Measurements from ENCODE around the gene EHD2.
A peak's percentile ranks its signal among the peaks of the same experiment; 100 is the strongest.
"Not testable (repeated sequence)": the region's sequence is repeated elsewhere in the genome, so short reads cannot be mapped to it uniquely, and the experiment has no call there.

EHD2 gene

DNA sequence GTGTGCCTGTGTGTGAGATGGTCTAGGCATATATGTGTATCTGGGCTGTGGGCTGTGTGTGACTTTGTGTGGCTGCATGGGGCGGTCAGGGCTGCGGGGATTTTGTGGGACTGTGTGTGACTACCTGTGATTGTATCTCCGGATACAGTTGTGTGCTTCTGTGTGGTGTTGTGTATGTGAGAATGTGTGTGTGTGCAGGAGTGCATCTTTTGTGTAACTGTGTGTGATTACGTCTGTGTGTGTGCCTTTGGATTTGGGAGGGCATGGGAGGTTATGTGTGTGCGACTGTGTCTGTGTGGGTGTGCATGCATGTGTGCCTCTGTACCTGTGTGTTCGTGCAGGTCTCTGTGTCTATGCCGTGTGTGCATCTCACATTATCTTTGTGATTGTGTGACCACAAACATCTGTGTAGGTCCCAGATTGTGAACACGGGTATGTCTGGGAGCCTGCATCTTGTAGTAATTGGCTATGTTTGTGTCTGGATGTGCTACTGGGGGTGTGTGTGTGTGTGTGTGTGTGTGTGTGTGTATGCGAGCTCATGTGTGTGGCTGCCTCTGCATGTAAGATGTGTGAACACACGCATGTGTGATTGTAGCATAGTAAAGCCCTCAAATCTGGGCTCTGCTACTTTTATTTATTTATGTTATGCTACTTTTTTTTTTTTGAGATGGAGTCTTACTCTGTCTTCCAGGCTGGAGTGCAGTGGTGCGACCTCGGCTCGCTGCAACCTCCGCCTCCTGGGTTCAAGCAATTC is 7.6 kb downstream of the EHD2 start:
- Histone ChIP-seq H4K5ac (ENCODE audit: low read length) (no peak overlapping the region), H2BK120ac (ENCODE audit: low read depth, low read length) (no peak overlapping the region), H3K4ac (ENCODE audit: low read depth, low read length) (no peak overlapping the region), H3K4me3 (ENCODE audit: low read length) (no peak overlapping the region), H3K27ac (ENCODE audit: low read depth, low read length) (no peak overlapping the region), H3K23ac (ENCODE audit: low read length) (no peak overlapping the region), H2BK15ac (replicated peaks; ENCODE audit: low read depth) (no peak overlapping the region), H3K79me1 (ENCODE audit: low read length) (no peaks in the 10 kb centered on the region), H3K18ac (ENCODE audit: low read length) (no peak overlapping the region), H3K9ac (ENCODE audit: low read length) (no peak overlapping the region), H3K56ac (ENCODE audit: low read length) (no peak overlapping the region), H4K8ac (ENCODE audit: low read depth, low read length) (no peak overlapping the region), H3K4me2 (ENCODE audit: low read length) (no peak overlapping the region), H3K36me3 (ENCODE audit: control insufficient read depth, insufficient read depth, low read length) (no peaks in the 10 kb centered on the region), H3K79me2 (ENCODE audit: control insufficient read depth, insufficient read depth, low read length) (no peaks in the 10 kb centered on the region), H3K4me1 (ENCODE audit: control insufficient read depth, low read depth, low read length) (no peaks in the 10 kb centered on the region), H2BK5ac (ENCODE audit: low read length) (no peak overlapping the region), H3K27me3 (ENCODE audit: insufficient read depth, low read length, poor library complexity) (no peaks in the 10 kb centered on the region), H2AK5ac (ENCODE audit: low read length) (no peak overlapping the region)
- no peak for DNase-seq
- no CpG with 5 or more reads among the region's 14 CpGs for WGBS (ENCODE audit: extremely low coverage, insufficient coverage, low lambda C conversion rate)

DNA sequence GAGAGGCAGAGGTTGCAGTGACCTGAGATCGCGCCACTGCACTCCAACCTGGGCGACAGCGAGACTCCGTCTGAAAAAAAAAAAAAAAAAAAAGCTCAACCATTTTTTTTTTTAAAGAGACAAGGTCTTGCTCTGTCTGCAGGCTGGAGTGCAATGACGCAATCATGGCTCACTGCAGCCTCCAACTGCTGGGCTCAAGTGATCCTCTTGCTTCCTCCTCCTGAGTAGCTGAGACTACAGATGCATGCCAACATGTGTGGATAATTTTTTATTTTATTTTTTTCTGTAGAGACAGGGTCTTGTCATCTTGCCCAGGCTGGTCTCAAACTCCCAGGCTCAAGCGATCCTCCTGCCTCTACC is 10.3 kb downstream of the EHD2 start:
- H4K8ac ChIP-seq (ENCODE audit: low read depth, low read length), result no peak overlapping the region
- H3K9ac ChIP-seq (ENCODE audit: low read length), result no peak overlapping the region
- no peak overlapping the region for H4K5ac ChIP-seq (ENCODE audit: low read length)
- no peak overlapping the region for H3K23ac ChIP-seq (ENCODE audit: low read length)
- H3K27ac ChIP-seq (ENCODE audit: low read depth, low read length), result no peak overlapping the region
- peak; percentile 42 for DNase-seq
- no peak overlapping the region for H2BK120ac ChIP-seq (ENCODE audit: low read depth, low read length)
- H2BK5ac ChIP-seq (ENCODE audit: low read length), result no peak overlapping the region
- H3K4ac ChIP-seq (ENCODE audit: low read depth, low read length), result no peak overlapping the region
- H2BK15ac ChIP-seq (replicated peaks; ENCODE audit: low read depth), result no peak overlapping the region
- H3K4me2 ChIP-seq (ENCODE audit: low read length), result no peak overlapping the region
- no peak overlapping the region for H3K56ac ChIP-seq (ENCODE audit: low read length)
- no peak overlapping the region for H3K4me3 ChIP-seq (ENCODE audit: low read length)
- no CpG with 5 or more reads among the region's 7 CpGs for WGBS (ENCODE audit: extremely low coverage, insufficient coverage, low lambda C conversion rate)
- H3K4me1 ChIP-seq (ENCODE audit: control insufficient read depth, low read depth, low read length), result no peaks in the 10 kb centered on the region
- H3K36me3 ChIP-seq (ENCODE audit: control insufficient read depth, insufficient read depth, low read length), result no peaks in the 10 kb centered on the region
- no peaks in the 10 kb centered on the region for H3K79me2 ChIP-seq (ENCODE audit: control insufficient read depth, insufficient read depth, low read length)
- no peak overlapping the region for H3K18ac ChIP-seq (ENCODE audit: low read length)
- no peaks in the 10 kb centered on the region for H3K79me1 ChIP-seq (ENCODE audit: low read length)
- H2AK5ac ChIP-seq (ENCODE audit: low read length), result no peak overlapping the region
- H3K27me3 ChIP-seq (ENCODE audit: insufficient read depth, low read length, poor library complexity), result no peaks in the 10 kb centered on the region

DNA sequence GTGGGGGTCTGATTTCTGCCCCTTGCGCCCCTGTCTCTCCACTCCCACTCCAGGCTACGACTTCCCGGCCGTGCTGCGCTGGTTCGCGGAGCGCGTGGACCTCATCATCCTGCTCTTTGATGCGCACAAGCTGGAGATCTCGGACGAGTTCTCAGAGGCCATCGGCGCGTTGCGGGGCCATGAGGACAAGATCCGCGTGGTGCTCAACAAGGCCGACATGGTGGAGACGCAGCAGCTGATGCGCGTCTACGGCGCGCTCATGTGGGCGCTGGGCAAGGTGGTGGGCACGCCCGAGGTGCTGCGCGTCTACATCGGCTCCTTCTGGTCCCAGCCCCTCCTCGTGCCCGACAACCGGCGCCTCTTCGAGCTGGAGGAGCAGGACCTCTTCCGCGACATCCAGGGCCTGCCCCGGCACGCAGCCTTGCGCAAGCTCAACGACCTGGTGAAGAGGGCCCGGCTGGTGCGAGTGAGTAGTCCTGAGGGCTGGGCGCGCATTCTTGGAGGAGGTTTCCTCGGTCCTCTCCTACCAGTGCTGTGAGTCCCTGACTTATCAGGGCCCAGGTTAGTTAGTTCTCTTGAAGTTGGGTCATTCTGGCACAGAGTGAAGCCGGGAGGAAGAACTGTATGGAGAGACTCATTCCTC is 12.7 kb downstream of the EHD2 start:
- no CpG with 5 or more reads among the region's 48 CpGs for WGBS (ENCODE audit: extremely low coverage, insufficient coverage, low lambda C conversion rate)
- no peaks in the 10 kb centered on the region for H3K79me1 ChIP-seq (ENCODE audit: low read length)

DNA sequence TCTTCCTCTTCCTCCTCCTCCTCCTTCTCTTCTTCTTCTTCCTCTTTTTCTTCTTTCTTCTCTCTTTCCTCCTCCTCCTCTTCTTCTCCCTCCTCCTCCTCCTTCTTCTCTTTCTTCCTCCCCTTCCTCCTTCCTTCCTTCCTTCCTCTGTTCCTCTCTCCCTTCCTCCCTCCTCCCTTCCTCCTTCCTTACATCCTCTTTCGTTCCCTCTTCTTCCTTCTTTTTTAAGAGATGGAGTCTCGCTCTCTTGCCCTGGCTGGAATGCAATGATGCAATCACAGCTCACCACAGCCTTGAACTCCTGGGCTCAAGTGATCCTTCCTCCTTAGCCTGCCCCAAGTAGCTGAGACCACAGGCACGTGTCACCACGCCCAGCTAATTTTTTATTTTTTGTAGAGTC is 13.2 kb downstream of the EHD2 start:
- Histone ChIP-seq H3K9ac (ENCODE audit: low read length) (no peak overlapping the region), H4K8ac (ENCODE audit: low read depth, low read length) (no peak overlapping the region), H2BK120ac (ENCODE audit: low read depth, low read length) (no peak overlapping the region), H2AK5ac (ENCODE audit: low read length) (no peak overlapping the region), H3K27me3 (ENCODE audit: insufficient read depth, low read length, poor library complexity) (no peaks in the 10 kb centered on the region), H3K79me1 (ENCODE audit: low read length) (no peaks in the 10 kb centered on the region), H3K36me3 (ENCODE audit: control insufficient read depth, insufficient read depth, low read length) (no peaks in the 10 kb centered on the region), H3K4ac (ENCODE audit: low read depth, low read length) (no peak overlapping the region), H2BK5ac (ENCODE audit: low read length) (no peak overlapping the region), H3K4me1 (ENCODE audit: control insufficient read depth, low read depth, low read length) (peaks cover 3% of the 10 kb centered on the region), H3K27ac (ENCODE audit: low read depth, low read length) (no peak overlapping the region), H2BK15ac (replicated peaks; ENCODE audit: low read depth) (no peak overlapping the region), H3K18ac (ENCODE audit: low read length) (no peak overlapping the region), H4K5ac (ENCODE audit: low read length) (no peak overlapping the region), H3K4me2 (ENCODE audit: low read length) (no peak overlapping the region), H3K56ac (ENCODE audit: low read length) (no peak overlapping the region), H3K23ac (ENCODE audit: low read length) (no peak overlapping the region), H3K4me3 (ENCODE audit: low read length) (no peak overlapping the region), H3K79me2 (ENCODE audit: control insufficient read depth, insufficient read depth, low read length) (no peaks in the 10 kb centered on the region)
- no CpG with 5 or more reads among the region's 4 CpGs for WGBS (ENCODE audit: extremely low coverage, insufficient coverage, low lambda C conversion rate)
- no peak for DNase-seq

More for the DNA sequence above, 12.7 kb downstream of the EHD2 start:
- H3K4me1 ChIP-seq (ENCODE audit: control insufficient read depth, low read depth, low read length), result peaks cover 3% of the 10 kb centered on the region
- no peaks in the 10 kb centered on the region for H3K36me3 ChIP-seq (ENCODE audit: control insufficient read depth, insufficient read depth, low read length)
- H4K8ac ChIP-seq (ENCODE audit: low read depth, low read length), result no peak overlapping the region
- no peak overlapping the region for H3K56ac ChIP-seq (ENCODE audit: low read length)
- H2BK15ac ChIP-seq (replicated peaks; ENCODE audit: low read depth), result no peak overlapping the region
- DNase-seq, result no peak
- H3K18ac ChIP-seq (ENCODE audit: low read length), result no peak overlapping the region
- H4K5ac ChIP-seq (ENCODE audit: low read length), result no peak overlapping the region
- no peaks in the 10 kb centered on the region for H3K27me3 ChIP-seq (ENCODE audit: insufficient read depth, low read length, poor library complexity)
- H3K4me2 ChIP-seq (ENCODE audit: low read length), result no peak overlapping the region
- H2AK5ac ChIP-seq (ENCODE audit: low read length), result no peak overlapping the region
- H3K4me3 ChIP-seq (ENCODE audit: low read length), result no peak overlapping the region
- H3K4ac ChIP-seq (ENCODE audit: low read depth, low read length), result no peak overlapping the region
- H3K27ac ChIP-seq (ENCODE audit: low read depth, low read length), result no peak overlapping the region
- H2BK120ac ChIP-seq (ENCODE audit: low read depth, low read length), result no peak overlapping the region
- no peak overlapping the region for H2BK5ac ChIP-seq (ENCODE audit: low read length)
- H3K23ac ChIP-seq (ENCODE audit: low read length), result no peak overlapping the region
- H3K79me2 ChIP-seq (ENCODE audit: control insufficient read depth, insufficient read depth, low read length), result no peaks in the 10 kb centered on the region
- no peak overlapping the region for H3K9ac ChIP-seq (ENCODE audit: low read length)

DNA sequence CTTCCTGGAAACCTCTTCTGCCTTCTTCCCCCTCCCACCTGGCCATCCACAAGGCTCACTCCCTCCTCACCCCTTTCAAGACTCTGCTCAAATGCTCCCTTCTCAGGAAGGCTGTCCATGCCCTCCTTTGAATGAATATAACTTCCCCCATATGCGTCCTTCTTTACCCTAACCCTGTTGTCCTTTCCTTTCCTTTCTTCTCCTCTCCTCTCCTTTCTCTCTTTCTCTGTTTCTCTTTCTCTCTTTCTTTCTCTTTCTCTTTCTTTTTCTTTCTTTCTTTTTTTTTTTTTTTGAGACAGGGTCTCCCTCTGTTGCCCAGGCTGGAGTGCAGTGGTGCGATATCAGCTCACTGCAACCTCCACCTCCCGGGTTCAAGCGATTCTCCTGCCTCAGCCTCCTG is 15.1 kb downstream of the EHD2 start:
- H4K5ac ChIP-seq (ENCODE audit: low read length); H3K4me1 ChIP-seq (ENCODE audit: control insufficient read depth, low read depth, low read length); DNase-seq; H3K4ac ChIP-seq (ENCODE audit: low read depth, low read length); H3K23ac ChIP-seq (ENCODE audit: low read length); H2BK5ac ChIP-seq (ENCODE audit: low read length); H3K27ac ChIP-seq (ENCODE audit: low read depth, low read length); H3K9ac ChIP-seq (ENCODE audit: low read length); H3K27me3 ChIP-seq (ENCODE audit: insufficient read depth, low read length, poor library complexity); H3K4me2 ChIP-seq (ENCODE audit: low read length); H3K4me3 ChIP-seq (ENCODE audit: low read length); H2BK15ac ChIP-seq (replicated peaks; ENCODE audit: low read depth); H3K79me2 ChIP-seq (ENCODE audit: control insufficient read depth, insufficient read depth, low read length); H3K36me3 ChIP-seq (ENCODE audit: control insufficient read depth, insufficient read depth, low read length); H3K18ac ChIP-seq (ENCODE audit: low read length); H3K79me1 ChIP-seq (ENCODE audit: low read length); H4K8ac ChIP-seq (ENCODE audit: low read depth, low read length); H2AK5ac ChIP-seq (ENCODE audit: low read length); H2BK120ac ChIP-seq (ENCODE audit: low read depth, low read length): not testable (repeated sequence)
- WGBS (ENCODE audit: extremely low coverage, insufficient coverage, low lambda C conversion rate), result no CpG with 5 or more reads among the region's 4 CpGs
- H3K56ac ChIP-seq (ENCODE audit: low read length), result peak overlapping the region; percentile 34

DNA sequence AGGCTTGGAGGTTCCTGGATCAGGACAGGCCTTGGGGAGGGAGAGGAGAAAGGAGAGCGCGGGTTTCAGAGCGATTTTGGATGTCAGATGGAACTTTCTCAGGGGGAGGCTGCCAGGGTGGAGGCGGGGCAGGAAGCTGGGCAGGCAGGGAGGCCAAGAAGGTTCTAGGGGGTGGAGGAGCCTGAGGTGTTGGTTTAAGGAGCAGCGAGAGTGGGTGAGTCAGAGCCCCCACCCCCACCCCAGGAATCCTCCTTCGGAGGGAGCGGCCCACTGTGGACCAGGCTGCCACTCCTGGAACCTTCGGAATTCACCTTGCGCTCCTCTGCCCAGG is 16.2 kb downstream of the EHD2 start:
- WGBS (ENCODE audit: extremely low coverage, insufficient coverage, low lambda C conversion rate), result no CpG with 5 or more reads among the region's 9 CpGs
- no peak overlapping the region for H3K4me3 ChIP-seq (ENCODE audit: low read length)
- peak; percentile 96 for DNase-seq

More for the DNA sequence above, 16.2 kb downstream of the EHD2 start:
- Histone ChIP-seq H3K23ac (ENCODE audit: low read length) (no peak overlapping the region), H2BK5ac (ENCODE audit: low read length) (no peak overlapping the region), H4K5ac (ENCODE audit: low read length) (no peak overlapping the region), H2AK5ac (ENCODE audit: low read length) (no peak overlapping the region), H3K18ac (ENCODE audit: low read length) (peak overlapping the region; percentile 10), H3K4ac (ENCODE audit: low read depth, low read length) (no peak overlapping the region), H3K36me3 (ENCODE audit: control insufficient read depth, insufficient read depth, low read length) (no peaks in the 10 kb centered on the region), H3K27ac (ENCODE audit: low read depth, low read length) (peak overlapping the region; percentile 71), H3K79me2 (ENCODE audit: control insufficient read depth, insufficient read depth, low read length) (no peaks in the 10 kb centered on the region), H2BK15ac (replicated peaks; ENCODE audit: low read depth) (no peak overlapping the region), H3K27me3 (ENCODE audit: insufficient read depth, low read length, poor library complexity) (no peaks in the 10 kb centered on the region), H3K9ac (ENCODE audit: low read length) (peak overlapping the region; percentile 28), H3K56ac (ENCODE audit: low read length) (peak overlapping the region; percentile 79), H3K4me2 (ENCODE audit: low read length) (peak overlapping the region; percentile 54), H3K79me1 (ENCODE audit: low read length) (no peaks in the 10 kb centered on the region), H2BK120ac (ENCODE audit: low read depth, low read length) (no peak overlapping the region), H3K4me1 (ENCODE audit: control insufficient read depth, low read depth, low read length) (peaks cover 3% of the 10 kb centered on the region), H4K8ac (ENCODE audit: low read depth, low read length) (no peak overlapping the region)
